NB4 (cell line): ENCODE results near the gene SLC18A3.

Source experiments
- DNase-seq: peaks from one replicate; pipeline ENCODE4 v3.0.0; 2010; ENCODE audit warnings: low read depth
- H3K4me3 ChIP-seq: one replicate; pipeline ENCODE4 v1.5.1; 2011; ENCODE audit warnings: mild to moderate bottlenecking, low read depth, low read length, moderate library complexity
- CTCF ChIP-seq: IDR thresholded peaks from one replicate; pipeline ENCODE4 v1.5.1; 2012; ENCODE audit warnings: low read depth, low read length
- MAX ChIP-seq: IDR thresholded peaks from 2 replicates; pipeline ENCODE4 v1.6.1; 2011; ENCODE audit warnings: low read depth, low read length
- MYC ChIP-seq: IDR thresholded peaks from 2 replicates; pipeline ENCODE4 v1.6.1; 2011; ENCODE audit warnings: low read depth, low read length
- POLR2A ChIP-seq: IDR thresholded peaks from 2 replicates; pipeline ENCODE4 v1.6.1; 2011; ENCODE audit warnings: mild to moderate bottlenecking; ENCODE audit not compliant: insufficient read length; ENCODE audit errors: extremely low read depth

Gene SLC18A3

GRCh38 chr10:49656845-49657493 lies 46.9 kb downstream of the SLC18A3 start:
- TF ChIP-seq POLR2A (no peak), MAX (no peak), MYC (no peak), CTCF (no peak)

GRCh38 chr10:49657606-49658005 lies 47.5 kb downstream of the SLC18A3 start:
- H3K4me3 ChIP-seq = no peak overlapping the region
- DNase-seq = no peak
- no peak for TF ChIP-seq CTCF
- no peak for TF ChIP-seq POLR2A
- TF ChIP-seq MAX = no peak
- TF ChIP-seq MYC = no peak

More at GRCh38 chr10:49656845-49657493, 46.9 kb downstream of the SLC18A3 start:
- no peak for DNase-seq
- H3K4me3 ChIP-seq = no peak overlapping the region

- DNase-seq = no peak
- no peak for TF ChIP-seq MYC
- TF ChIP-seq MAX = no peak
- no peak for TF ChIP-seq CTCF
- TF ChIP-seq POLR2A = no peak
- H3K4me3 ChIP-seq = no peak overlapping the region
These were observed 51.2 kb downstream of the SLC18A3 start for GRCh38 chr10:49661140-49661856.
